ES-I3 (cell line): ENCODE measurements around the gene COL9A3.

Experiments
- H3K36me3 ChIP-seq: 2 replicates; pipeline ENCODE4 v1.6.1; 2013; ENCODE audit warnings: mild to moderate bottlenecking, low read length, control low read depth, moderate library complexity; ENCODE audit not compliant: insufficient read depth
- H3K4me1 ChIP-seq: 2 replicates; pipeline ENCODE4 v1.6.1; 2013; ENCODE audit warnings: mild to moderate bottlenecking, control low read depth, low read length; ENCODE audit not compliant: insufficient read depth
- H3K9ac ChIP-seq: 2 replicates; pipeline ENCODE4 v1.6.1; 2013; ENCODE audit warnings: low read depth, mild to moderate bottlenecking, low read length, moderate library complexity
- H3K9me3 ChIP-seq: 2 replicates; pipeline ENCODE4 v1.6.1; 2013; ENCODE audit warnings: mild to moderate bottlenecking, low read length, moderate library complexity; ENCODE audit not compliant: control insufficient read depth, insufficient read depth

The COL9A3 gene

GRCh38 chr20:62835931-62836861 is 19.3 kb downstream of the COL9A3 start:
- Histone ChIP-seq H3K36me3 (peaks cover 12% of the 10 kb centered on the region; the same call in 1 of the 2 replicates), H3K9me3 (no peaks in the 10 kb centered on the region), H3K4me1 (peaks cover 14% of the 10 kb centered on the region), H3K9ac (no peak overlapping the region)

GRCh38 chr20:62836967-62837490 is 20.2 kb downstream of the COL9A3 start:
- Histone ChIP-seq H3K9me3 (no peaks in the 10 kb centered on the region), H3K4me1 (peaks cover 7% of the 10 kb centered on the region), H3K9ac (no peak overlapping the region), H3K36me3 (peaks cover 12% of the 10 kb centered on the region; the same call in 1 of the 2 replicates)

- Histone ChIP-seq H3K4me1 (peaks cover 2% of the 10 kb centered on the region), H3K36me3 (peaks cover 12% of the 10 kb centered on the region; the same call in 1 of the 2 replicates), H3K9ac (no peak overlapping the region), H3K9me3 (no peaks in the 10 kb centered on the region)
Measured at GRCh38 chr20:62837790-62838127, 20.9 kb downstream of the COL9A3 start.

- no peaks in the 10 kb centered on the region for H3K4me1 ChIP-seq
- H3K36me3 ChIP-seq, result peaks cover 12% of the 10 kb centered on the region; the same call in 1 of the 2 replicates
- no peak overlapping the region for H3K9ac ChIP-seq
- no peaks in the 10 kb centered on the region for H3K9me3 ChIP-seq
Measured at GRCh38 chr20:62838128-62838891, 21.5 kb downstream of the COL9A3 start.

GRCh38 chr20:62839261-62839660 is 22.4 kb downstream of the COL9A3 start:
- H3K9me3 ChIP-seq, result no peaks in the 10 kb centered on the region
- no peak overlapping the region for H3K9ac ChIP-seq
- H3K4me1 ChIP-seq, result no peaks in the 10 kb centered on the region
- H3K36me3 ChIP-seq, result peaks cover 12% of the 10 kb centered on the region; the same call in 1 of the 2 replicates

- H3K9ac ChIP-seq, result no peak overlapping the region
- H3K9me3 ChIP-seq, result no peaks in the 10 kb centered on the region
- no peaks in the 10 kb centered on the region for H3K4me1 ChIP-seq
- H3K36me3 ChIP-seq, result peaks cover 10% of the 10 kb centered on the region; the same call in 1 of the 2 replicates
Measured at GRCh38 chr20:62839816-62840215, 23.0 kb downstream of the COL9A3 start.

- no peaks in the 10 kb centered on the region for H3K4me1 ChIP-seq
- H3K36me3 ChIP-seq, result peaks cover 7% of the 10 kb centered on the region; the same call in 1 of the 2 replicates
- no peak overlapping the region for H3K9ac ChIP-seq
- no peaks in the 10 kb centered on the region for H3K9me3 ChIP-seq
Measured at GRCh38 chr20:62840244-62841197, 23.7 kb downstream of the COL9A3 start.

GRCh38 chr20:62841705-62842212 is 24.9 kb downstream of the COL9A3 start:
- Histone ChIP-seq H3K36me3 (peaks cover 7% of the 10 kb centered on the region; the same call in 1 of the 2 replicates), H3K9ac (no peak overlapping the region)

GRCh38 chr20:62843656-62844055 is 26.8 kb downstream of the COL9A3 start:
- Histone ChIP-seq H3K4me1 (no peaks in the 10 kb centered on the region), H3K9me3 (no peaks in the 10 kb centered on the region), H3K9ac (no peak overlapping the region), H3K36me3 (peaks cover under 1% of the 10 kb centered on the region; the same call in 1 of the 2 replicates)

More at GRCh38 chr20:62841705-62842212, 24.9 kb downstream of the COL9A3 start:
- H3K4me1 ChIP-seq, result no peaks in the 10 kb centered on the region
- no peaks in the 10 kb centered on the region for H3K9me3 ChIP-seq

- Histone ChIP-seq H3K4me1 (no peaks in the 10 kb centered on the region), H3K36me3 (no peaks in the 10 kb centered on the region; the same call in 1 of the 2 replicates), H3K9ac (no peak overlapping the region), H3K9me3 (no peaks in the 10 kb centered on the region)
Measured at GRCh38 chr20:62844182-62844581, 27.3 kb downstream of the COL9A3 start.

GRCh38 chr20:62845416-62846160 is 28.7 kb downstream of the COL9A3 start:
- Histone ChIP-seq H3K4me1 (no peaks in the 10 kb centered on the region), H3K9me3 (no peaks in the 10 kb centered on the region), H3K36me3 (peaks cover 2% of the 10 kb centered on the region; the same call in 1 of the 2 replicates), H3K9ac (no peak overlapping the region)

GRCh38 chr20:62846166-62846890 is 29.5 kb downstream of the COL9A3 start:
- Histone ChIP-seq H3K9ac (no peak overlapping the region), H3K4me1 (no peaks in the 10 kb centered on the region), H3K36me3 (peaks cover 2% of the 10 kb centered on the region; the same call in 1 of the 2 replicates), H3K9me3 (no peaks in the 10 kb centered on the region)
